Limb (tissue), 2 donors: ENCODE measurements around the gene GOLGA8K.
"Not testable (repeated sequence)": the region's sequence is repeated elsewhere in the genome, so short reads cannot be mapped to it uniquely, and the experiment has no call there.

Source experiments
- DNase-seq, 2 donors: peaks; one replicate each; pipeline ENCODE4 v3.0.0-alpha.2; 2016; ENCODE audit errors: extremely low spot score in 2 of 2

The GOLGA8K gene

DNA sequence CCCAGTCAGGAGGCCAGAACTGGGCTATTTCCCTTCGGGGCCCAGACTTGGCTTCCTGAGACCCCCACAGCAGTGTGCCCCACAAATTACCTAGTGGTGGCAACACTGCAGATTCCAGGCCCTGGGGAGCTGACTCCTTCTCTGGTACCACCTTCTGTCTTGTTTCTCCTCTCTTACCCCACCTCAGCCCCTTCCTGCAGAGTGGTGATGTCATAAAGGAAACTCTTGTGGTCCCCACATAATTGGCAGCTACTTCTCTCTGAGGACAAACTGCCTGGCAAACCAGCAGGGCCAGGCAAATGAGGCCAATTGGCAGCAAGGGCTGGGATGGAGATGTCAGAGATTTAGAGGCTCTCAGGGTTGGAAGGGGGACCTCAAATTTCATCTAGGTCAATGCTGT is 44.6 kb downstream of the GOLGA8K start:
- not testable (repeated sequence) for DNase-seq

GRCh38 chr15:32356909-32357308 is 46.2 kb downstream of the GOLGA8K start:
- not testable (repeated sequence) for DNase-seq

- DNase-seq, result not testable (repeated sequence)
These were observed 50.3 kb downstream of the GOLGA8K start for GRCh38 chr15:32352748-32353147.

GRCh38 chr15:32350563-32351220 is 52.4 kb downstream of the GOLGA8K start:
- DNase-seq, result not testable (repeated sequence)

- DNase-seq, result peak in 1 of 2 donors; percentile 19
These were observed 56.1 kb downstream of the GOLGA8K start for GRCh38 chr15:32347037-32347436.

- not testable (repeated sequence) for DNase-seq
These were observed 57.0 kb downstream of the GOLGA8K start for GRCh38 chr15:32345978-32346547.

GRCh38 chr15:32343921-32344320 is 59.2 kb downstream of the GOLGA8K start:
- not testable (repeated sequence) for DNase-seq
